Mucosa of rectum (tissue), 2 donors: ENCODE data around the gene PPP1R9A.

Source experiments
- H3K27ac ChIP-seq, 2 donors: one replicate each; pipeline ENCODE4 v1.7.0; 2013; ENCODE audit warnings: inconsistent platforms in 2 of 2, low read depth in 2 of 2, low read length in 2 of 2
- H3K27me3 ChIP-seq, 2 donors: one replicate each; pipeline ENCODE4 v1.7.0; 2013; ENCODE audit warnings: low read length in 2 of 2; ENCODE audit not compliant: control insufficient read depth in 2 of 2, insufficient read depth in 2 of 2
- H3K36me3 ChIP-seq, 2 donors: one replicate each; pipeline ENCODE4 v1.7.0; 2013; ENCODE audit warnings: low read length in 2 of 2; ENCODE audit not compliant: control insufficient read depth in 2 of 2, insufficient read depth in 2 of 2
- H3K4me1 ChIP-seq, 2 donors: one replicate each; pipeline ENCODE4 v1.7.0; 2013; ENCODE audit warnings: low read length in 2 of 2, mild to moderate bottlenecking in 1 of 2; ENCODE audit not compliant: control insufficient read depth in 2 of 2, insufficient read depth in 2 of 2
- H3K4me3 ChIP-seq, 2 donors: one replicate each; pipeline ENCODE4 v1.7.0; 2013; ENCODE audit warnings: low read length in 2 of 2
- H3K9ac ChIP-seq, 2 donors: one replicate each; pipeline ENCODE4 v1.7.0; 2013; ENCODE audit warnings: low read length in 2 of 2, low read depth in 1 of 2, mild to moderate bottlenecking in 1 of 2
- H3K9me3 ChIP-seq, 2 donors: one replicate each; pipeline ENCODE4 v1.7.0; 2013; ENCODE audit warnings: low read length in 2 of 2; ENCODE audit not compliant: control insufficient read depth in 2 of 2
- donor health status: healthy.
- donor health status: Normal muscosa, but diverticular disease.

The PPP1R9A gene

GRCh38 chr7:94907026-94907810, at the start of gene PPP1R9A:
PPP1R9A (plus strand) TSS chr7:94907594; CDS start chr7:94910114, 2,520 bp downstream.
- Histone ChIP-seq H3K9ac (peak within 1 kb of the TSS; percentile 57 to 67), H3K27me3 (no peaks in the 10 kb centered on the region)

GRCh38 chr7:94871132-94871531, 36.3 kb upstream of the PPP1R9A start:
- no peaks in the 10 kb centered on the region for H3K9me3 ChIP-seq
- no peak overlapping the region for H3K27ac ChIP-seq
- no peaks in the 10 kb centered on the region for H3K36me3 ChIP-seq
- no peak overlapping the region for H3K4me3 ChIP-seq
- no peaks in the 10 kb centered on the region for H3K4me1 ChIP-seq
- H3K9ac ChIP-seq = no peak overlapping the region
- no peaks in the 10 kb centered on the region for H3K27me3 ChIP-seq

More at GRCh38 chr7:94907026-94907810, at the start of gene PPP1R9A:
- Histone ChIP-seq H3K4me3 (peak within 1 kb of the TSS; percentile 71 to 80), H3K36me3 (no peaks in the 10 kb centered on the region), H3K9me3 (no peaks in the 10 kb centered on the region), H3K4me1 (peaks cover 0 to 3% of the 10 kb centered on the region in 2 donors), H3K27ac (peak within 1 kb of the TSS; percentile 70 to 72)

GRCh38 chr7:94873239-94873638, 34.2 kb upstream of the PPP1R9A start:
- H3K36me3 ChIP-seq = no peaks in the 10 kb centered on the region
- peaks cover 2 to 3% of the 10 kb centered on the region in 2 donors for H3K9me3 ChIP-seq
- no peak overlapping the region for H3K9ac ChIP-seq
- no peak overlapping the region for H3K4me3 ChIP-seq
- no peaks in the 10 kb centered on the region for H3K27me3 ChIP-seq
- no peak overlapping the region for H3K27ac ChIP-seq
- no peaks in the 10 kb centered on the region for H3K4me1 ChIP-seq

- Histone ChIP-seq H3K9me3 (peaks cover 3% of the 10 kb centered on the region in 2 donors), H3K9ac (no peak overlapping the region), H3K4me3 (no peak overlapping the region), H3K27ac (no peak overlapping the region), H3K4me1 (no peaks in the 10 kb centered on the region), H3K36me3 (no peaks in the 10 kb centered on the region), H3K27me3 (no peaks in the 10 kb centered on the region)
Observed at GRCh38 chr7:94874036-94874785, 33.2 kb upstream of the PPP1R9A start.

GRCh38 chr7:94875201-94875600, 32.2 kb upstream of the PPP1R9A start:
- H3K27ac ChIP-seq = no peak overlapping the region
- H3K36me3 ChIP-seq = no peaks in the 10 kb centered on the region
- H3K9ac ChIP-seq = no peak overlapping the region
- peaks cover 3% of the 10 kb centered on the region in 2 donors for H3K9me3 ChIP-seq
- no peaks in the 10 kb centered on the region for H3K27me3 ChIP-seq
- H3K4me1 ChIP-seq = no peaks in the 10 kb centered on the region
- no peak overlapping the region for H3K4me3 ChIP-seq

GRCh38 chr7:94877731-94878670, 29.4 kb upstream of the PPP1R9A start:
- H3K36me3 ChIP-seq = no peaks in the 10 kb centered on the region

GRCh38 chr7:94882891-94883290, 24.5 kb upstream of the PPP1R9A start:
- no peaks in the 10 kb centered on the region for H3K36me3 ChIP-seq
- no peak overlapping the region for H3K27ac ChIP-seq
- H3K4me1 ChIP-seq = no peaks in the 10 kb centered on the region
- H3K27me3 ChIP-seq = no peaks in the 10 kb centered on the region
- H3K9ac ChIP-seq = no peak overlapping the region
- peaks cover 2 to 3% of the 10 kb centered on the region in 2 donors for H3K9me3 ChIP-seq
- H3K4me3 ChIP-seq = no peak overlapping the region

More at GRCh38 chr7:94877731-94878670, 29.4 kb upstream of the PPP1R9A start:
- no peak overlapping the region for H3K4me3 ChIP-seq
- H3K9me3 ChIP-seq = peaks cover 3% of the 10 kb centered on the region in 2 donors
- no peaks in the 10 kb centered on the region for H3K27me3 ChIP-seq
- H3K9ac ChIP-seq = no peak overlapping the region
- no peaks in the 10 kb centered on the region for H3K4me1 ChIP-seq
- no peak overlapping the region for H3K27ac ChIP-seq

GRCh38 chr7:94883616-94884015, 23.8 kb upstream of the PPP1R9A start:
- H3K9ac ChIP-seq = no peak overlapping the region
- H3K4me3 ChIP-seq = no peak overlapping the region

GRCh38 chr7:94888551-94888950, 18.8 kb upstream of the PPP1R9A start:
- H3K4me1 ChIP-seq = no peaks in the 10 kb centered on the region
- H3K27ac ChIP-seq = no peak overlapping the region
- no peak overlapping the region for H3K9ac ChIP-seq
- H3K9me3 ChIP-seq = no peaks in the 10 kb centered on the region
- H3K36me3 ChIP-seq = no peaks in the 10 kb centered on the region
- no peak overlapping the region for H3K4me3 ChIP-seq
- H3K27me3 ChIP-seq = no peaks in the 10 kb centered on the region

More at GRCh38 chr7:94883616-94884015, 23.8 kb upstream of the PPP1R9A start:
- no peaks in the 10 kb centered on the region for H3K4me1 ChIP-seq
- H3K27ac ChIP-seq = no peak overlapping the region
- no peaks in the 10 kb centered on the region for H3K36me3 ChIP-seq
- H3K27me3 ChIP-seq = no peaks in the 10 kb centered on the region
- no peaks in the 10 kb centered on the region for H3K9me3 ChIP-seq
